Frontal cortex (tissue), 4 donors: ENCODE results near the gene DEXI. TPM values are rescaled to one million over a fixed set of nuclear protein-coding genes. Genes with fewer than 3 reads are reported as not detected.
A peak's percentile ranks its signal among the peaks of the same experiment; 100 is the strongest.
"Not testable (repeated sequence)": the region's sequence is repeated elsewhere in the genome, so short reads cannot be mapped to it uniquely, and the experiment has no call there.

Experiments used
- DNase-seq, 2 donors: peaks; one replicate each; pipeline ENCODE4 v3.0.0; 2012; ENCODE audit warnings: low spot score in 2 of 2
- FAIRE-seq: peaks from 2 replicates; lab custom pipeline; 2012; peaks lifted over from hg19 to GRCh38; lab: Jason Lieb, UNC
- total RNA-seq: library from RNA; depleted of rRNA; stranded (reverse); fragments of >200 nt; gene quantifications from one replicate; pipeline ENCODE4 v1.2.3, GENCODE V29; 2014
- donor health status: control.
- donor health status: control.
- donor health status: control.

The DEXI gene
- total RNA-seq, 1 donor from 2014 or later: 8.2 TPM

- peak; percentile 96 to 98 for DNase-seq
- FAIRE-seq: no peak
These were observed 2.2 kb upstream of the DEXI start, which contains the start of gene CLEC16A for GRCh38 chr16:10944249-10945064. Gene CLEC16A, plus strand, starts transcription at chr16:10944564. Its CDS starts 154 bp downstream, at chr16:10944718.

- DNase-seq (no peak), FAIRE-seq (no peak)
These were observed 741 bp upstream of the DEXI start for GRCh38 chr16:10943064-10943353.

DNA sequence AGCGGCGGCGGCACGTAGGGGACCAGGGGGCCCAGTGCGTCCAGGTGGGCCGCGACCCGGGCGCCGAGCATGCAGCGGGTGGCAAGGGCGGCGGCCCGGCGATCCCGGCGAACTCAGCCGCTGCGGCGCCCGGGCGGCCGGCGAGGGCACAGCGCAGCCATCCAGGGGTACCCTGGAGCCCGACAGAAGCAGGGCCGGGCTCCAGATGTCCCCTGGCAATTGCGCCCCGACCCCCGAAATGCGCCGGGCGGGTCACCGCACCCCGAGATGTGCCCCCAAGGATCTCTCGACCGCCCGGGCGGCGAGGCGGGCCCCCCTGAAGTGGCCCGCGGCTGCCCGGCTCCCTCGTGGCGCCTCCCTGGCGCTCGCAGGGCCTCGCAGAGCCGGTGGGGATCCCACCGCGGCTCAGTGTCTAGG is 325 bp downstream of the DEXI start:
- DNase-seq, FAIRE-seq: not testable (repeated sequence)

DNA sequence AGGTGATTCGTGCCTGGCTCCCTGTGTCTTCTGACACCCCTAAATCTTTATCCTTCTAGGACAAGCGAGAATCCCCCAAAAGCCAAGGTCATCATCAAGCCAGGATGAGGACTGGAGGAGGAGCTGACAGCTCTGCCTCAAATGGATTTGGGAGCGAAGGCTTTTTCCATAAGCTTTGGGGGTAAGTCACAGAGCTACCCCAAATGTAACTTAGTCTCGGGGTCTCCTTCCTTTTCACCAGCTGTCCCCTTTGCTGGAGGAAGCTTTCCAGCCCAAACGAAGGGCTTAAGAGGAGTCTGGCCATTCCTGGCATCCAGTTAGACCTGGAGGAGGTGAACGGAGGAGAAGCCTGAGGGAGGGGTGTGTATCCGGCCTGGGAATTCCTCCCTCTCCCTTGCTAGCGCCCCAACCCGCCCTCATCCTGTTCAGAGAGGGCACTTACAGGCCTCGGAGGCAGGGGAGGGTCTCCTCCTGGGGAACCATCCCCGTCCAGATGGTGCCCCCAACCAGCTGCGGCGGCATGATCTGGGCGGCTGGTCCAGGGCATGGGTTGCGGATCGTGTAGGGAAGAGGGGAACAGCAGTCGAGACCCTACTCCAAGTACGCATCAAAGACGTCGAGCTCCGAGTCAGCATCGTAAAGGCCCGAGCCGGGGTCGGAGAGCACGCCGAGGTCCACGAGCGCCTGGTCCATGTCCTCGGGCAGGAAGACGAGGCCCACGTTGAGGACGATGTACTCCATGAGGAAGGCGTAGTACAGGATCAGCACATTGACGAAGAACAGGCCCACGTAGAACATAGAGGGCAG is 938 bp downstream of the DEXI start:
- DNase-seq (no peak), FAIRE-seq (no peak)

DNA sequence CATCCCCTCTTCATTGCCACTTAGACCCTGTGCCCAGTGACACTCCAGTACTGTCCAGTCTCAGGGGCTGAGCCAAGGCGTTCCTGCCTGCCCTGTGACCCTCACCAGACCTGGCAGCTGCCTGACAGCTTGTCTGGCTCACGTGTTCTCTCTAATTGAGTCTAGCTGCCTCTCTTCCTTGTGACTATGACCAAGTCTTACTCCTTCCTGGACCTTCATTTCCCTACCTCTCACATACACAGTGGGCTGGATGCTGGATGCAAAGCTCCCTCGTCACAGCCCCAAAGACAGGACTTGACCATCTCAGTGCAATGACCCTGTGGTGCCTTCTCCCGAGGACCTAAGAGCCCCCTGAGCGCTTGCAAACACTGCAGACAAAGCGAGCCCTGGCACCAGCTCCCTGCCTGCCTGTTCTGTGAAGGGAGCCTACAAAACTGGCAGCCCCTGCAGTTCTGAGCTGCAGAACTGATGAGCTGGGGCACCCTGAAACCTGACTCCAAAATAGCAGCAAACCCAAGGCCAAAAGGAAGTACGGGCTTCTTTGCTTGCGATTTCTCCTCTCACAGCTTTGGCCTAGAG is 1.7 kb downstream of the DEXI start:
- FAIRE-seq (no peak), DNase-seq (no peak)

DNA sequence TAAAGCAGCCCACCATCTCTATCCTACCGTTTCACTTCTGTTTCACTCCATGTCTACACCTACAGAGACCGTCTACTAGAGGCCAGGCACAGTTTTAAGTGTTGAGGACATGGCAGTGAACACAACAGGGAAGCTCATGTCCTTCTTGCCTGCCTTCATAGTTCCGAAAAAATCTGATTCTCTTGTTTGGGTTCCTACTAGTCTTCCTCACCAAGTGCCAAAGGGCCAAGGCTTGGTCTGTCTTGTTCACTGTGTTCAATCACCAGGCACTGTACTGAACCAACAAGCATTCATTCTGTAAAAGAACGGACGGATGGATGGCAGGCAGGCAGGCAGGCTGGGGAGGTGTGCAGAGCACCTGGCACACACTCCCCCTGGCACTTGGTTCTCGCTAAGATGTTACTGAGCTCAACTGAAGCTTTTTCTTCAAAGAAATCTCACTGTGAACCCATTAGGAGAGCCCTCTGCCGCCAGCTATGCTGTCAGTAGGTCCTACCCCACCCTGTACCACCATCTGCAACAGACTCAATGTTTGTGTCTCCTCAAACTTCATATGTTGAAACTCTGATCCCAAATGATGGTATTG is 2.5 kb downstream of the DEXI start:
- no peak for FAIRE-seq

GRCh38 chr16:10938796-10939648 is 3.2 kb downstream of the DEXI start:
- no peak for DNase-seq
- FAIRE-seq: no peak

More for the DNA sequence above, 2.5 kb downstream of the DEXI start:
- no peak for DNase-seq

- FAIRE-seq: no peak
- no peak for DNase-seq
These were observed 3.9 kb downstream of the DEXI start for GRCh38 chr16:10938321-10938720.

DNA sequence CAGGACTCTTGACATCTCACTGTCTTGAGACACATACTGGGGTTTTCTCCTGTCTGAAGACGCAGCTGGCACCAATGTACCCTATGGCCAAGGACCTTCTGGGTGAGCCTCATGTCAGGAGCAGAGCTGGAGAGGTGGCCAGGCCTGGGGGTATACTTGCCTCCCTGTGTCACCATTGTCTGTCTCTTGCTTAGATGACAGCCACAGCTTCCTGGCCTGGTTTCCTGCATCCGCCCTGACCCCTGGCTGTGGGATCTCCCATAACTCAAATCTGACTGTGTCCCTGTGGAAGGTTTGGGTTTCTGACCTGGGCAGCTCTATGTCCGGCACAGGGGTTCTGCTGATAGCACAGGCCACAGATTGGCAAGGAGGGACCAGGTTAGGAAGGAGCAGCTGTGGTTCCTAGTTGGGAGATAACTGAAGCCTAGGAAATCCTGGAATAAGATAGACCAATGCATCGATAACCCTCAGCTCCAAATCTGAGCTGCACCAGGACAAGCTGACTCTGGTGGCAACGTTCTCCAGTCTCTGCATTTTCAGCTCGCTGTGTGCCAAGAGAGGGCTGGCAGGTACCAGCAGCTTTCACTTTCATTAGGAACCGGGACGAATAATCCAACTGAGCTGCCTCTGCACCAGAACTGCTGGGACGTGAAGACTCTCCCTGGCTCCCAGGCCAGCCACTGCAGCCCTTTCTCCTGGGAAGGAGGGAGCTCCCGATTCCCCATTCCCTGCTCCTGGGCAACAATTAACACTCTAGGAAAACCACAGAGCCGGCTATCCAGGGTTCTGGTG is 5.0 kb downstream of the DEXI start:
- FAIRE-seq: no peak
- DNase-seq: no peak

DNA sequence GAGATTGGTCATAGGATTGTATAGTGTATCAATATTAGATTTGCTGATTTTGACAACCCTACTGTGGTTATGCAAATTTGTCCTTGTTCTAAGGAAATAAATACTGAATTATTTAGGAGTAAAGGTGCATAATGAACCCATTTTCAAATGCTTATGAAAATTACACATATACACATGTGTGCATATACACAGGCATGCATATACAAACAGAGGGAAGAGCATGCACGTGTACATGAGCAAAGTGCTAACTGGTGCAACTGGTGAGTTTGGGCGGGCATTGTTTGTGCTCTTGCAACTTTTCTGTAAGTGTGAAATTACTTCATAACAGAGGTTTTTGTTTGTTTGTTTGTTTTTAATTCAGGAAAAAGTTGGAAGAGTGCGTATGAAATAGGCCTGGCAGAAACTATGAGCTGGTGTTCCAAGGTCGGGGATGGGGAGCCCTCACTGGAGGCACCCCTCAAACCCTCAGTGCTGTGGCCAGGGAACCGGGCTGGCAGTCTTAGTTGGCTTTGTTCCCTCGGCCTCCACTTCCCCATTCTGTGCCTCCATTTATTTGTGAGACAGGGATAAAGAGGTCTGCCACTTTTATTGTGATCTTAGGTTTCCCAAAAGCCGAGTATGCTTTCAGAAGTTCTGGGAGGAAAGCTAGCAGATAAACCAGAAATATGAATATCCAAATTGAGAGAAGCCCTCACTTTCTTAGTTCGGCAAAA is 5.8 kb downstream of the DEXI start:
- DNase-seq (no peak), FAIRE-seq (no peak)

DNA sequence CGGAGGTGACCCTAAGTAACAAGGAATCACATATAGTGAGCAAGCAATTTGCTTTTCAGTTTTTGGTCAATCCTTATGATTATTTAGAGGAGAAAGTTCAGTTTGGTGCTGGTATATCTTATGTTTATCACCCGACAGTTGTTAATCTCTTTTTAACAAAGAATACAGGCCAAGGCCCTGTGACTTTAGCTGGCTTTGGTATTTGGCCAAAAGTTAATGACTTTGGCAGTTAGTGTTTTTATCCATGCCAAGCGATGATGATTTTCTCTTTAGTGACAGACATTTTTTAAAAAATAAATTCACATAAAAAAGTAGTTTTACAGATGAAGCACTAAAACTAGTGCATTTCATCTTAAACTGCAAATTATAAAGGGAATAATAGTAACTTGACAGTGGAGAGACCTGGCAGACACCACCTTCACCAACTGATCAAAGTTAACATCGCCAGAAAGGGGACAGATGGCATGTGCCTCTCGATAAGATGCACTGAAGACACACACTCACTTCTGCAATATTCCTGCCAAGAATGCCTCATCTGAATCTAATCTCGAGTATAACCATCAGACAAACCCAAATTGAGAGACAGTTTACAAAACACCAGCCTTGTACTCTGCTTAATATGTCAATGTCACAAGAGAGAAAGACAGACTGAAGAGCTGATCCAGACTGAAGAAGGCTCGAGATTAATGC is 6.9 kb downstream of the DEXI start:
- FAIRE-seq: no peak
- DNase-seq: no peak

GRCh38 chr16:10934325-10935107 is 7.8 kb downstream of the DEXI start:
- FAIRE-seq: no peak
- DNase-seq: no peak

GRCh38 chr16:10933865-10934264 is 8.4 kb downstream of the DEXI start:
- DNase-seq (no peak), FAIRE-seq (no peak)

GRCh38 chr16:10932959-10933710 is 9.1 kb downstream of the DEXI start:
- DNase-seq (no peak), FAIRE-seq (no peak)

GRCh38 chr16:10931977-10932632 is 10.2 kb downstream of the DEXI start:
- no peak for DNase-seq
- no peak for FAIRE-seq

DNA sequence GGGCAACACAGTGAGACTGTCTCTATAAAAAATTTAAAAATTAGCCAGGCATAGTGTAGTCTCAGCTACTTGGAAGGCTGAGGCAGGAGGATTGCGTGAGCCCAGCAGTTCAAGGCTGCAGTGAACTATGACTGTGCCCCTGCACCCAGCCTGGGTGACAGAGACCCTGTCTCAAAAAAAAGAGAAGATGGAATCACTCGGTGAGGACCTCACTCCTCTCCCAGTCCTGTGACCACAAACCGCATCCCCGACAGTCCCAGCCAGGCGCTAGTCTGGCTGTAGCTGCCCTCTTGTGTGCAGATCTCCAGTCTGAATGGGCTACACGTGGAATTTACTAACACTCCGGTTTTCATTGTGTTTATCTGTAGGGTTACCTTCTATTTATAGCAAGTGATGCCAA is 11.1 kb downstream of the DEXI start:
- no peak for DNase-seq
- FAIRE-seq: no peak
